ENCODE data around the gene TMEM51. TPM values are rescaled to one million over a fixed set of nuclear protein-coding genes. Genes with fewer than 3 reads are reported as not detected.

TMEM51 gene
- total and polyA plus RNA-seq, 2 of the 13 experiments (the other 11 are each of a cell fraction or from before 2014, with no cell fraction given): 12.2 to 22.3 TPM

DNA sequence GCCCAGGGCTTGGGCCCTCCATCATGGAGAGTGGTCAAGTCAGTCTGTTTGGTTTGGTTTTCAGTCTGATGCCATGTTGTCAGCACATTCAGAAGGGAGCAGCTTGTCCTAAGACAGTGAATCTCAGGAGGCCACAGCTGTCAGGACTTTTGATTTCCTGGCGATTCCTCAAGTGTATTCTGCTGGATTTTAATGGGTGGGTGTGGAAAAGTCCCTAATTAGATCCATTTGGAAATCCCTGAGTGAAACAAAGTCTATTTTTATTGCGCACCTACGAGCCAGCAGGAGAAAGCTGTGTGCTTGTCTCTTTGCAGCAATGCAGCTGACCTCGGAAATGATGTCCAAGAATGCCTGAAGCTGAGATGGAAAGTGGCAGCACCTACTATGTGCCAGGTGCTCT, 71.9 kb downstream of the TMEM51 start (continued):
- TF ChIP-seq TBX3 (IDR thresholded peaks at IDR 0.05; ENCODE audit: borderline replicate concordance) (no peak), POLR2AphosphoS5 (IDR thresholded peaks at IDR 0.05; ENCODE audit: low read depth, low read length) (no peak), NFKBIZ (CRISPR knock-in tag; IDR thresholded peaks at IDR 0.05) (no peak), ZNF563 (CRISPR knock-in tag; IDR thresholded peaks at IDR 0.05) (no peak), NFIB (CRISPR knock-in tag; IDR thresholded peaks at IDR 0.05; ENCODE audit: borderline replicate concordance) (no peak), ZSCAN30 (CRISPR knock-in tag; IDR thresholded peaks at IDR 0.05) (no peak)
- TF ChIP-seq, protein P1, sequence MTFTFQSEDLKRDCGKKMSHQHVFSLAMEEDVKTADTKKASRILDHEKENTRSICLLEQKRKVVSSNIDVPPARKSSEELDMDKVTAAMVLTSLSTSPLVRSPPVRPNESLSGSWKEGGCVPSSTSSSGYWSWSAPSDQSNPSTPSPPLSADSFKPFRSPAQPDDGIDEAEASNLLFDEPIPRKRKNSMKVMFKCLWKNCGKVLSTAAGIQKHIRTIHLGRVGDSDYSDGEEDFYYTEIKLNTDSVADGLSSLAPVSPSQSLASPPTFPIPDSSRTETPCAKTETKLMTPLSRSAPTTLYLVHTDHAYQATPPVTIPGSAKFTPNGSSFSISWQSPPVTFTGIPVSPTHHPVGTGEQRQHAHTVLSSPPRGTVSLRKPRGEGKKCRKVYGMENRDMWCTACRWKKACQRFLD (CRISPR knock-in tag; IDR thresholded peaks at IDR 0.05; ENCODE audit: borderline replicate concordance): no peak

DNA sequence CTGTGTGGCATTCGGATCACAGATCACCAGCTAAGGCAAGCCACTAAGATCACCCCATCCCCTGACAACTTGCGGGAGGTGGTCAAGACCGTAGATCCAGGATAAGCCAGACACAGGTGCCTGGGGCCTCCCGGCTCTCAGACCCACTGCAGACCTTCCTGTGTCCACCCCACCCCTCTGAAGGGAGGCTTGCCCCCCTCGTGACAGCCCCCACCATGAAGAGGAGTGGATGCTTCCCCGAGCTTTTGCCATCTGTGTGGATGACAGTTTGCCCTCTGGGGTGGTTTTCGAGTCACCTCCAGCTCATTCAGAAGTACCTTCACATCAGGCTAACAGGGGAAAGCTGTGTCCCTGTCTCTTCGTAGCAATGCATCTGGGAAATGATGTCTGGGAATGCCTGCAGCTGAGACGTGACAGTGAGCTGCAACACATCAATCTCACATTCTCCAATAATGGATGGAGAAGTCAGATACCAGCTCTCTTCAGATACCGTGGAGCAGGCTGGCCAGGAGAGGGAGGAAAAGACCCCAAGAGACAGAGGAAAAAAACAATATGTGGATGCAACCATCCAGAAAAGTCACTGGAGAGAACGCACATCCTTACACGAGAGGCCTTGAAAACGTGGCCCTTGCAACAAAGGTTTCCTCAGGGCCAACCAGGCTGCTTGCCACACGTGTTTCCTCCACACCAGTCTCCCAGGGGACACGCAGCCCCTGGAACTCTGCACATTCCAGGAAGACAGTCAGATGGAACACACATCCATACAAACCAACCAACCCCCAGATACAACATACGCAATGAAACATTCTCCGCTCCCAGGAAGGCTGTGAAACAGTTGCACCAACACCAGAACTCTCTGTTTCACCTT, 73.1 kb downstream of the TMEM51 start:
- Histone ChIP-seq H3K9ac (ENCODE audit: insufficient read depth, low read depth, low read length) (no peak overlapping the region), H3K27me3 (ENCODE audit: control insufficient read depth in 1 of 2, insufficient read depth in 2 of 2, low read length in 2 of 2) (no peaks in the 10 kb centered on the region), H2AFZ (ENCODE audit: low read length) (no peak overlapping the region), H3K4me1 (ENCODE audit: insufficient read depth, low read length) (peaks cover 1% of the 10 kb centered on the region), H4K20me1 (ENCODE audit: insufficient read depth, low read length) (no peaks in the 10 kb centered on the region; the same call in 1 of the 2 replicates), H3K4me3 (replicated peaks in 1 of 3; ENCODE audit: insufficient read depth in 1 of 3, low read depth in 2 of 3, low read length in 3 of 3) (no peak overlapping the region), H3K27ac (ENCODE audit: extremely low read length, insufficient read depth, low read length) (no peak overlapping the region), H3K36me3 (replicated peaks in 1 of 2; ENCODE audit: control insufficient read depth in 1 of 2, insufficient read depth in 2 of 2, low read length in 2 of 2) (no peaks in the 10 kb centered on the region), H3K4me2 (ENCODE audit: low read depth, low read length) (no peak overlapping the region), H3K9me3 (ENCODE audit: low read length) (no peaks in the 10 kb centered on the region), H3K79me2 (ENCODE audit: insufficient read depth, low read length) (no peaks in the 10 kb centered on the region)
- FAIRE-seq (no peak), ATAC-seq (no peak), DNase-seq (ENCODE audit: low spot score) (no peak)
- ChIA-PET CTCF (ENCODE audit: low intra/inter-chr PET ratio, low total read pairs) (no interaction called here), POLR2A (no interaction called here)
- in situ Hi-C loops (cut with HindIII; ENCODE audit: extremely low pct_ligation_motif_present, low pct_unique_long_range_greater_than_20kb): no loop called here
- intact Hi-C loops (cut with micrococcal nuclease; ENCODE audit: unreplicated experiment): no loop called here
- no peak for TF ChIP-seq FOXC1 (CRISPR knock-in tag; IDR thresholded peaks at IDR 0.05; ENCODE audit: borderline replicate concordance)
- 36% methylated on average over 16 of the region's 17 CpGs for WGBS (ENCODE audit: low lambda C conversion rate)
- no TSS peak for BruUV-seq (replicated peaks)
